GM12878 (cell line): Measurements from ENCODE around the gene SPOCK1. TPM values are rescaled to one million over a fixed set of nuclear protein-coding genes. Genes with fewer than 3 reads are reported as not detected.

Source experiments
- ETV6 ChIP-seq, 2 experiments: fragments of 450-650 bp in 1 of 2; IDR thresholded peaks in 1 of 2; conservative IDR thresholded peaks in 1 of 2; 2 replicates each; pipeline ENCODE4 v1.6.1; 2014; ENCODE audit warnings: antibody characterized with exemption in 1 of 2, borderline replicate concordance in 1 of 2, low read depth in 1 of 2, mild to moderate bottlenecking in 1 of 2, moderate library complexity in 1 of 2
- NR2F1 ChIP-seq: fragments of 450-650 bp; conservative IDR thresholded peaks from 2 replicates; pipeline ENCODE4 v1.6.1; 2017; ENCODE audit warnings: mild to moderate bottlenecking
- TAF1 ChIP-seq: IDR thresholded peaks from 2 replicates; pipeline ENCODE4 v1.6.1; 2011; ENCODE audit warnings: mild to moderate bottlenecking, low read depth, low read length, borderline replicate concordance
- ZBTB33 ChIP-seq: fragments of 450-650 bp; IDR thresholded peaks from 2 replicates; pipeline ENCODE4 v1.6.1; 2017; ENCODE audit warnings: mild to moderate bottlenecking
- polyA plus RNA-seq, 11 experiments: library from polyadenylated mRNA; depleted of rRNA in 4 of 11; unstranded in 6 of 11; stranded (reverse) in 5 of 11; fragments of >200 nt; fragmentation: Nextera tagmentation in 4 of 11; fragmentation: Illumina TruSeq in 1 of 11; extraction: Ambion mirVana in 4 of 11; extraction: Trizol in 1 of 11; gene quantifications; 1 replicate in 1 of 11; 2 replicates in 10 of 11; pipeline versions ENCODE4 v1.2.1 to v1.2.3, GENCODE V29; 2011 to 2016; ENCODE audit warnings: inconsistent platforms in 2 of 11, missing spikeins in 2 of 11, low read depth in 1 of 11
- total RNA-seq, 4 experiments: library from RNA; depleted of rRNA in 3 of 4; stranded (reverse); fragments of >200 nt in 3 of 4; fragmentation: Illumina TruSeq in 1 of 4; extraction: Trizol in 1 of 4; gene quantifications; 2 replicates each; pipeline versions ENCODE4 v1.2.1 to v1.2.3, GENCODE V29; 2013 to 2021
- TF ChIP-seq, protein P1 (sequence below): fragments of 450-650 bp; IDR thresholded peaks from 2 replicates; pipeline ENCODE4 v1.6.1; 2018; ENCODE audit warnings: mild to moderate bottlenecking, low read depth, moderate library complexity; ENCODE audit not compliant: partially characterized antibody

SPOCK1 gene
- total and polyA plus RNA-seq, 10 of the 15 experiments (the other 5 are each of a cell fraction or from before 2014, with no cell fraction given), result 0.06 to 0.68 (median 0.25) TPM; not detected in 3

DNA sequence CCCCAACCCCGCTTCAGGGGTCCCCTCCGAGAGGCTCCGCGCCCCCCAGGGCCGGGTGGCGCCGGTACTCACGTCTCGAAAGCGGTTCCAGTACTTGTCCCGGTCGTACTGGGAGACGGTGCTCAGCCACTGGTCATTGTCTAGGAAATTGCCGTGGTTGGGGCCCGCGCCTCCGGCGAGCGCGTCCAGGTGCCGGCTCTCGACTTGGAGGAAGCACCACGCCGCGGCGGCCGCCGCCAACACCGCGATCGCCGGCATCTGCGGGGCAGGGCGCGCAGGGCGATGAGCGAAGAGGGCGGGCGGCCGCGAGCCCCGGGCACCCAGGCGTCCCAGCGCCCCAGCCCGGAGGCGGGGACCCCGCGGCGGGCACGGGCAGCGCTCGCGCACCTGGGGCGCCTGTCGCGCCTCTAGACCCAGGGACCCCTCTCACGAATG is 808 bp downstream of the SPOCK1 start (continued):
- no peak for TF ChIP-seq NR2F1
- TF ChIP-seq, protein P1, sequence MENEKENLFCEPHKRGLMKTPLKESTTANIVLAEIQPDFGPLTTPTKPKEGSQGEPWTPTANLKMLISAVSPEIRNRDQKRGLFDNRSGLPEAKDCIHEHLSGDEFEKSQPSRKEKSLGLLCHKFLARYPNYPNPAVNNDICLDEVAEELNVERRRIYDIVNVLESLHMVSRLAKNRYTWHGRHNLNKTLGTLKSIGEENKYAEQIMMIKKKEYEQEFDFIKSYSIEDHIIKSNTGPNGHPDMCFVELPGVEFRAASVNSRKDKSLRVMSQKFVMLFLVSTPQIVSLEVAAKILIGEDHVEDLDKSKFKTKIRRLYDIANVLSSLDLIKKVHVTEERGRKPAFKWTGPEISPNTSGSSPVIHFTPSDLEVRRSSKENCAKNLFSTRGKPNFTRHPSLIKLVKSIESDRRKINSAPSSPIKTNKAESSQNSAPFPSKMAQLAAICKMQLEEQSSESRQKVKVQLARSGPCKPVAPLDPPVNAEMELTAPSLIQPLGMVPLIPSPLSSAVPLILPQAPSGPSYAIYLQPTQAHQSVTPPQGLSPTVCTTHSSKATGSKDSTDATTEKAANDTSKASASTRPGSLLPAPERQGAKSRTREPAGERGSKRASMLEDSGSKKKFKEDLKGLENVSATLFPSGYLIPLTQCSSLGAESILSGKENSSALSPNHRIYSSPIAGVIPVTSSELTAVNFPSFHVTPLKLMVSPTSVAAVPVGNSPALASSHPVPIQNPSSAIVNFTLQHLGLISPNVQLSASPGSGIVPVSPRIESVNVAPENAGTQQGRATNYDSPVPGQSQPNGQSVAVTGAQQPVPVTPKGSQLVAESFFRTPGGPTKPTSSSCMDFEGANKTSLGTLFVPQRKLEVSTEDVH, result no peak
- TF ChIP-seq TAF1, result no peak
- no peak for TF ChIP-seq ZBTB33
- no peak for TF ChIP-seq ETV6 (conservative IDR thresholded peaks at IDR 0.05 in 1 of 2, IDR thresholded peaks at IDR 0.05 in 1 of 2; ENCODE audit: borderline replicate concordance in 1 of 2, low read depth in 1 of 2)
